HepG2 (cell line): ENCODE data around the gene HLF. TPM values are rescaled to one million over a fixed set of nuclear protein-coding genes. Genes with fewer than 3 reads are reported as not detected.
A peak's percentile ranks its signal among the peaks of the same experiment; 100 is the strongest.

Source experiments
- CBX5 ChIP-seq: sonication (generic); formaldehyde crosslinking; IDR thresholded peaks from 2 replicates; pipeline ENCODE4 v1.4.0; 2020; ENCODE audit warnings: missing genetic modification reagents, borderline replicate concordance
- ELF1 ChIP-seq: sonication (generic); formaldehyde crosslinking; IDR thresholded peaks from 2 replicates; pipeline ENCODE4 v1.4.0; 2020; ENCODE audit warnings: missing genetic modification reagents
- HIVEP1 ChIP-seq: sonication (generic); formaldehyde crosslinking; IDR thresholded peaks from 2 replicates; pipeline ENCODE4 v1.4.0; 2020; ENCODE audit warnings: mild to moderate bottlenecking, missing genetic modification reagents
- IRF2 ChIP-seq: IDR thresholded peaks from 2 replicates; pipeline ENCODE4 v1.6.1; 2018; ENCODE audit warnings: missing genetic modification reagents, missing compliant biosample characterization
- MAFF ChIP-seq: IDR thresholded peaks from 2 replicates; pipeline ENCODE4 v1.6.1; 2011; ENCODE audit warnings: low read depth, low read length, improper control_type of control experiment
- POLR2A ChIP-seq, 2 experiments: IDR thresholded peaks; 2 replicates each; pipeline ENCODE4 v1.6.1; 2011; ENCODE audit warnings: low read depth in 2 of 2, low read length in 2 of 2, mild to moderate bottlenecking in 1 of 2, moderate library complexity in 1 of 2; ENCODE audit not compliant: insufficient read depth in 1 of 2
- SMYD3 ChIP-seq: sonication (generic); formaldehyde crosslinking; IDR thresholded peaks from 2 replicates; pipeline ENCODE4 v1.8.1; 2023; ENCODE audit warnings: mild to moderate bottlenecking, missing genetic modification reagents
- SOX5 ChIP-seq: IDR thresholded peaks from 2 replicates; pipeline ENCODE4 v1.6.1; 2016; ENCODE audit warnings: borderline replicate concordance
- TCF7 ChIP-seq: sonication (generic); IDR thresholded peaks from 2 replicates; pipeline ENCODE4 v1.6.1; 2016; ENCODE audit warnings: antibody characterized with exemption, low read depth
- TGIF2 ChIP-seq: IDR thresholded peaks from 2 replicates; pipeline ENCODE4 v1.6.1; 2016; ENCODE audit warnings: control low read depth, missing compliant biosample characterization
- U2AF2 ChIP-seq: fragments of 200-400 bp; formaldehyde crosslinking; IDR thresholded peaks from 2 replicates; pipeline ENCODE4 v1.6.1; 2017; ENCODE audit warnings: low read depth, mild to moderate bottlenecking, low read length
- XBP1 ChIP-seq: sonication (generic); formaldehyde crosslinking; IDR thresholded peaks from 2 replicates; pipeline ENCODE4 v1.5.0; 2020; ENCODE audit warnings: missing genetic modification reagents
- ZMYM3 ChIP-seq: sonication (generic); formaldehyde crosslinking; IDR thresholded peaks from 2 replicates; pipeline ENCODE4 v1.5.1; 2020; ENCODE audit warnings: mild to moderate bottlenecking, missing genetic modification reagents
- ZNF264 ChIP-seq: sonication (generic); formaldehyde crosslinking; IDR thresholded peaks from 2 replicates; pipeline ENCODE4 v1.4.0; 2020; ENCODE audit warnings: missing genetic modification reagents
- ZNF530 ChIP-seq: sonication (generic); formaldehyde crosslinking; IDR thresholded peaks from 2 replicates; pipeline ENCODE4 v1.5.0; 2020; ENCODE audit warnings: low read depth, mild to moderate bottlenecking, missing genetic modification reagents
- ZNF879 ChIP-seq: sonication (generic); formaldehyde crosslinking; IDR thresholded peaks from 2 replicates; pipeline ENCODE4 v1.8.1; 2023; ENCODE audit warnings: missing genetic modification reagents
- ZSCAN20 ChIP-seq: sonication (generic); formaldehyde crosslinking; IDR thresholded peaks from 2 replicates; pipeline ENCODE4 v1.4.0; 2020; ENCODE audit warnings: missing genetic modification reagents, mild to moderate bottlenecking, borderline replicate concordance
- polyA plus RNA-seq, 8 experiments: library from polyadenylated mRNA; depleted of rRNA in 3 of 8; stranded (reverse) in 7 of 8; unstranded in 1 of 8; fragments of >200 nt; fragmentation: Illumina TruSeq in 4 of 8; extraction: Trizol in 4 of 8; gene quantifications; 2 replicates each; pipeline versions ENCODE4 v1.2.1 to v1.2.3, GENCODE V29; 2011 to 2016; ENCODE audit warnings: low read depth in 4 of 8, missing spikeins in 1 of 8, mixed read lengths in 1 of 8; ENCODE audit not compliant: insufficient read depth in 1 of 8
- total RNA-seq, 5 experiments: library from RNA; depleted of rRNA; stranded (reverse); fragments of >200 nt; fragmentation: Illumina TruSeq; extraction: Trizol; gene quantifications; 2 replicates each; pipeline ENCODE4 v1.2.3, GENCODE V29; 2016; ENCODE audit warnings: low read depth in 1 of 5
- TF ChIP-seq, protein P1 (sequence below): sonication (generic); formaldehyde crosslinking; IDR thresholded peaks from 2 replicates; pipeline ENCODE4 v1.8.0; 2022; ENCODE audit warnings: missing genetic modification reagents, mild to moderate bottlenecking, moderate library complexity, borderline replicate concordance
- TF ChIP-seq, protein P2 (sequence below): sonication (generic); formaldehyde crosslinking; IDR thresholded peaks from 2 replicates; pipeline ENCODE4 v1.5.0; 2020; ENCODE audit warnings: mild to moderate bottlenecking, missing genetic modification reagents, borderline replicate concordance
- TF ChIP-seq, protein P3 (sequence below): sonication (generic); formaldehyde crosslinking; IDR thresholded peaks from 2 replicates; pipeline ENCODE4 v1.4.0; 2020; ENCODE audit warnings: missing genetic modification reagents
- TF ChIP-seq, protein P4 (sequence below): sonication (generic); formaldehyde crosslinking; IDR thresholded peaks from 2 replicates; pipeline ENCODE4 v1.5.0; 2020; ENCODE audit warnings: missing genetic modification reagents, mild to moderate bottlenecking, borderline replicate concordance

The HLF gene
- total and polyA plus RNA-seq, 2 of the 13 experiments (the other 11 are each of a cell fraction or from before 2014, with no cell fraction given): 202 to 346 TPM

DNA sequence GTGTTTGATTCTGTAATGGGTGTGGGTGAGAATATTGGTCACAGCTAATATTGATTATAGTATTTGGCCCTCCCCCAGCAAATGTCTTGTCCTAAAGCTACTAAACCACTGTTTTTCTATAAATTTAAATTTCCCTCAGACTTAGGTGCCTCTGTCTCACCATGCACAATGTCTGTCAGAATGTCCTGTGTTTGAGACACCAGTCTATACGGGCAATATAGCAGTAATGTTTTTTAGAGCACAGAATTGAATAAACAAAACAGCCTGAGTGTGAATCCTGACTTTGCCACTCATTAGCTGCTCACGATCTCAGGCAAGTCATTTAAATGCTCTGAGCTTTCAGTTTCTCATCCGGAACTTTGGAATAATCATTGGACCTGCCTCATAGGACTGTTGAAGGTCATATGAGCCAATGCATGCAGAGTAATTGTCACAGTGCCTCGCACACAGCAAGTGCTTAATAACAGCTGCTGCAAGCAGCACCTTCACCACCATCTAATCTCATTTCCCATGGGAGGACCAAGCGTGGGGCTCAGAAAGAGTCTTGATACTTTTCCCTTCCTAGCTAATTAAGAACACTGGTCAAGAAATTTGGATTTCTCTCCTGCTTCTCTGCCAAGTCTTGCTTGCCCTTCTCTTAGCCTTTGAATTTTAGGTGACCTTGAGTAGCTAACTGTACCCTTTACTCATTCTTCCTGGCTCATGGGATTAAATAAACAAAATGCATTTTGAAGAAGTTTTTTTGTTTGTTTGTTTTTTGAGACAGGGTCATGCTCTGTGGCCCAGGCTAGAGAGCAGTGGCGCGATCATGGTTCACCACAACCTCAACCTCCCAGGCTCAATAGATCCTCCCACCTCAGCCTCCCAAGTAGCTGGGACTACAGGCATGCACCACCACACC lies 9.8 kb downstream of the HLF start (continued):
- TF ChIP-seq, protein P1, sequence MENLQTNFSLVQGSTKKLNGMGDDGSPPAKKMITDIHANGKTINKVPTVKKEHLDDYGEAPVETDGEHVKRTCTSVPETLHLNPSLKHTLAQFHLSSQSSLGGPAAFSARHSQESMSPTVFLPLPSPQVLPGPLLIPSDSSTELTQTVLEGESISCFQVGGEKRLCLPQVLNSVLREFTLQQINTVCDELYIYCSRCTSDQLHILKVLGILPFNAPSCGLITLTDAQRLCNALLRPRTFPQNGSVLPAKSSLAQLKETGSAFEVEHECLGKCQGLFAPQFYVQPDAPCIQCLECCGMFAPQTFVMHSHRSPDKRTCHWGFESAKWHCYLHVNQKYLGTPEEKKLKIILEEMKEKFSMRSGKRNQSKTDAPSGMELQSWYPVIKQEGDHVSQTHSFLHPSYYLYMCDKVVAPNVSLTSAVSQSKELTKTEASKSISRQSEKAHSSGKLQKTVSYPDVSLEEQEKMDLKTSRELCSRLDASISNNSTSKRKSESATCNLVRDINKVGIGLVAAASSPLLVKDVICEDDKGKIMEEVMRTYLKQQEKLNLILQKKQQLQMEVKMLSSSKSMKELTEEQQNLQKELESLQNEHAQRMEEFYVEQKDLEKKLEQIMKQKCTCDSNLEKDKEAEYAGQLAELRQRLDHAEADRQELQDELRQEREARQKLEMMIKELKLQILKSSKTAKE (CRISPR knock-in tag): no peak
- TF ChIP-seq MAFF (no peak), U2AF2 (no peak), IRF2 (0 out of 2 replicates have a peak, but pooled peaks have one; percentile 7), SOX5 (CRISPR knock-in tag) (peak; percentile 20; the same call in 1 of the 2 replicates), ZNF530 (no peak), TGIF2 (CRISPR knock-in tag) (no peak), TCF7 (no peak), ZNF879 (no peak), ZMYM3 (CRISPR knock-in tag) (peak; percentile 74; the same call in 1 of the 2 replicates), CBX5 (CRISPR knock-in tag) (no peak), ZSCAN20 (CRISPR knock-in tag) (no peak), XBP1 (no peak), POLR2A (IDR thresholded peaks at IDR 0.05; ENCODE audit: insufficient read depth in 1 of 2, low read depth in 2 of 2, low read length in 2 of 2) (peak in 1 of 2 experiments; percentile 53; a peak in 2 of 4 replicates), ELF1 (CRISPR knock-in tag) (no peak), HIVEP1 (no peak), SMYD3 (no peak), ZNF264 (CRISPR knock-in tag) (peak; percentile 16; the same call in 1 of the 2 replicates)
- TF ChIP-seq, protein P2, sequence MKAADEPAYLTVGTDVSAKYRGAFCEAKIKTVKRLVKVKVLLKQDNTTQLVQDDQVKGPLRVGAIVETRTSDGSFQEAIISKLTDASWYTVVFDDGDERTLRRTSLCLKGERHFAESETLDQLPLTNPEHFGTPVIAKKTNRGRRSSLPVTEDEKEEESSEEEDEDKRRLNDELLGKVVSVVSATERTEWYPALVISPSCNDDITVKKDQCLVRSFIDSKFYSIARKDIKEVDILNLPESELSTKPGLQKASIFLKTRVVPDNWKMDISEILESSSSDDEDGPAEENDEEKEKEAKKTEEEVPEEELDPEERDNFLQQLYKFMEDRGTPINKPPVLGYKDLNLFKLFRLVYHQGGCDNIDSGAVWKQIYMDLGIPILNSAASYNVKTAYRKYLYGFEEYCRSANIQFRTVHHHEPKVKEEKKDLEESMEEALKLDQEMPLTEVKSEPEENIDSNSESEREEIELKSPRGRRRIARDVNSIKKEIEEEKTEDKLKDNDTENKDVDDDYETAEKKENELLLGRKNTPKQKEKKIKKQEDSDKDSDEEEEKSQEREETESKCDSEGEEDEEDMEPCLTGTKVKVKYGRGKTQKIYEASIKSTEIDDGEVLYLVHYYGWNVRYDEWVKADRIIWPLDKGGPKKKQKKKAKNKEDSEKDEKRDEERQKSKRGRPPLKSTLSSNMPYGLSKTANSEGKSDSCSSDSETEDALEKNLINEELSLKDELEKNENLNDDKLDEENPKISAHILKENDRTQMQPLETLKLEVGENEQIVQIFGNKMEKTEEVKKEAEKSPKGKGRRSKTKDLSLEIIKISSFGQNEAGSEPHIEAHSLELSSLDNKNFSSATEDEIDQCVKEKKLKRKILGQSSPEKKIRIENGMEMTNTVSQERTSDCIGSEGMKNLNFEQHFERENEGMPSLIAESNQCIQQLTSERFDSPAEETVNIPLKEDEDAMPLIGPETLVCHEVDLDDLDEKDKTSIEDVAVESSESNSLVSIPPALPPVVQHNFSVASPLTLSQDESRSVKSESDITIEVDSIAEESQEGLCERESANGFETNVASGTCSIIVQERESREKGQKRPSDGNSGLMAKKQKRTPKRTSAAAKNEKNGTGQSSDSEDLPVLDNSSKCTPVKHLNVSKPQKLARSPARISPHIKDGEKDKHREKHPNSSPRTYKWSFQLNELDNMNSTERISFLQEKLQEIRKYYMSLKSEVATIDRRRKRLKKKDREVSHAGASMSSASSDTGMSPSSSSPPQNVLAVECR (CRISPR knock-in tag): peak; percentile 23; the same call in 1 of the 2 replicates
- TF ChIP-seq, protein P3, sequence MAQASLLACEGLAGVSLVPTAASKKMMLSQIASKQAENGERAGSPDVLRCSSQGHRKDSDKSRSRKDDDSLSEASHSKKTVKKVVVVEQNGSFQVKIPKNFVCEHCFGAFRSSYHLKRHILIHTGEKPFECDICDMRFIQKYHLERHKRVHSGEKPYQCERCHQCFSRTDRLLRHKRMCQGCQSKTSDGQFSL (CRISPR knock-in tag): no peak
- TF ChIP-seq, protein P4, sequence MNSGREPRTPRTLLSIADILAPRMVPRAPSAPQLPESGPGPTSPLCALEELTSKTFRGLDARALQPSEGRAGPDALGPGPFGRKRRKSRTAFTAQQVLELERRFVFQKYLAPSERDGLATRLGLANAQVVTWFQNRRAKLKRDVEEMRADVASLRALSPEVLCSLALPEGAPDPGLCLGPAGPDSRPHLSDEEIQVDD (CRISPR knock-in tag): no peak
